ENCODE measurements around the gene BRAP.

GRCh38 chr12:111606767-111607230 lies 79.0 kb downstream of the BRAP start:
- TF ChIP-seq SUZ12 (IDR thresholded peaks at IDR 0.05; ENCODE audit: extremely low read depth, insufficient read depth, insufficient read length) (no peak), YY1 (IDR thresholded peaks at IDR 0.05; ENCODE audit: insufficient read depth, insufficient read length) (no peak), ZNF274 (IDR thresholded peaks at IDR 0.05; ENCODE audit: low read depth, low read length) (no peak)
